HEK293T (cell line): ENCODE results near the gene TSPOAP1.

Experiments
- CTBP1 ChIP-seq: fragments of 450-650 bp; IDR thresholded peaks from 2 replicates; pipeline ENCODE4 v1.6.1; 2016; ENCODE audit warnings: borderline replicate concordance
- FOXA1 ChIP-seq: fragments of 450-650 bp; IDR thresholded peaks from 2 replicates; pipeline ENCODE4 v1.6.1; 2016; ENCODE audit warnings: mild to moderate bottlenecking
- SP1 ChIP-seq: fragments of 450-650 bp; IDR thresholded peaks from 2 replicates; pipeline ENCODE4 v1.6.1; 2017

- TF ChIP-seq SP1 (no peak), FOXA1 (no peak), CTBP1 (no peak)
These were observed 40.2 kb upstream of the TSPOAP1 start for GRCh38 chr17:58368860-58369213.
